Right hindlimb (tissue), 1 donor: ENCODE data around the gene ACKR1.
A peak's percentile ranks its signal among the peaks of the same experiment; 100 is the strongest.

Experiments used
- DNase-seq: peaks from one replicate; pipeline ENCODE4 v3.0.0-alpha.2; 2018

Gene ACKR1

GRCh38 chr1:159204161-159205141, at the start of gene ACKR1:
Gene ACKR1, plus strand, starts transcription at chr1:159204875. Its CDS starts 85 bp downstream, at chr1:159204960.
- no peak for DNase-seq

- DNase-seq, result peak; percentile 82
Measured at GRCh38 chr1:159161001-159161718, 43.5 kb upstream of the ACKR1 start.

GRCh38 chr1:159161719-159162026, 43.0 kb upstream of the ACKR1 start:
- no peak for DNase-seq

GRCh38 chr1:159162516-159163265, 42.0 kb upstream of the ACKR1 start:
- no peak for DNase-seq

GRCh38 chr1:159163614-159164228, 41.0 kb upstream of the ACKR1 start:
- no peak for DNase-seq

GRCh38 chr1:159168043-159168442, 36.6 kb upstream of the ACKR1 start:
- no peak for DNase-seq

GRCh38 chr1:159170639-159171038, 34.0 kb upstream of the ACKR1 start:
- no peak for DNase-seq

GRCh38 chr1:159171254-159171687, 33.4 kb upstream of the ACKR1 start, which contains the start of gene CADM3:
Gene CADM3, plus strand, starts transcription at chr1:159171615. Its CDS starts 151 bp downstream, at chr1:159171766.
- no peak for DNase-seq

GRCh38 chr1:159171688-159172501, 32.8 kb upstream of the ACKR1 start:
- no peak for DNase-seq

- DNase-seq, result no peak
Measured at GRCh38 chr1:159172614-159173291, 31.9 kb upstream of the ACKR1 start.

GRCh38 chr1:159173320-159173719, 31.4 kb upstream of the ACKR1 start:
- no peak for DNase-seq

GRCh38 chr1:159175571-159175970, 29.1 kb upstream of the ACKR1 start:
- no peak for DNase-seq

GRCh38 chr1:159177272-159177907, 27.3 kb upstream of the ACKR1 start:
- peak; percentile 58 for DNase-seq

- DNase-seq, result no peak
Measured at GRCh38 chr1:159179906-159180305, 24.8 kb upstream of the ACKR1 start.

GRCh38 chr1:159180516-159180915, 24.2 kb upstream of the ACKR1 start:
- DNase-seq, result no peak

GRCh38 chr1:159181328-159182024, 23.2 kb upstream of the ACKR1 start:
- DNase-seq, result no peak

GRCh38 chr1:159184201-159184600, 20.5 kb upstream of the ACKR1 start:
- no peak for DNase-seq

- no peak for DNase-seq
Measured at GRCh38 chr1:159185121-159185520, 19.6 kb upstream of the ACKR1 start.

GRCh38 chr1:159187033-159187432, 17.6 kb upstream of the ACKR1 start:
- no peak for DNase-seq
